Tibial nerve (tissue), 4 donors: Measurements from ENCODE around the gene DVL2.

Source experiments
- CTCF ChIP-seq, 5 experiments: fragments of 200-600 bp in 3 of 5; fragments of 450-650 bp in 2 of 5; sonication (generic) in 3 of 5; IDR thresholded peaks; one replicate each; pipeline ENCODE4 v1.5.1; 2016 to 2019; ENCODE audit warnings: antibody characterized with exemption in 5 of 5, mild to moderate bottlenecking in 3 of 5, moderate library complexity in 2 of 5
- EP300 ChIP-seq, 2 donors: sonication (generic); formaldehyde crosslinking; IDR thresholded peaks; one replicate each; pipeline ENCODE4 v1.6.1; 2017; ENCODE audit warnings: antibody characterized with exemption in 2 of 2, mild to moderate bottlenecking in 1 of 2
- POLR2A ChIP-seq, 2 donors: fragments of 450-650 bp; IDR thresholded peaks; one replicate each; pipeline ENCODE4 v1.6.1; 2017; ENCODE audit warnings: antibody characterized with exemption in 2 of 2, mild to moderate bottlenecking in 2 of 2, moderate library complexity in 2 of 2

- TF ChIP-seq POLR2A (IDR thresholded peaks at IDR 0.05), result no peak
- TF ChIP-seq EP300 (IDR thresholded peaks at IDR 0.05), result no peak
- no peak for TF ChIP-seq CTCF (IDR thresholded peaks at IDR 0.05)
Observed at GRCh38 chr17:7207120-7208001, 27.0 kb downstream of the DVL2 start.
